Measurements from ENCODE around the gene C9orf72.

DNA sequence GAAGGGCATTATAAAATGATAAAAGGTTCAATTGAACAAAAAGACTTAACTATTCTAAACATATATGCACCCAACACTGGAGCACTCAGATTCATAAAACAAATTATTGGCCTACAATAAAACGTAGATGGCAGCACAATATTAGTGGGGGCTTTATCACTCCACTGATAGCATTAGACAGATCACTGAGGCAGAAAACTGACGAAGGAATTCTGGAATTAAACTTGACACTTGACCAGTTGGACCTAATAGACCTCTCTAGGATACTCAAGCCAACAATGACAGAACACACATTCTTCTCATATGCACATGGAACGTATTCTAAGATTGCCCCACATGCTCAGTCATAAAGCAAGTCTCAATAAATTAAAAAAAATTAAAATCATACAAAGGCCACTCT is 18.4 kb upstream of the C9orf72 start:
- no peak for TF ChIP-seq CTCF (IDR thresholded peaks at IDR 0.05)
- no peak for TF ChIP-seq POLR2A (IDR thresholded peaks at IDR 0.05)
